D721Med (cell line): Measurements from ENCODE around the gene GNAT1.

Experiments used
- DNase-seq: peaks from one replicate; pipeline ENCODE4 v3.0.0; 2011; ENCODE audit warnings: low spot score; ENCODE audit not compliant: insufficient read length
- FAIRE-seq: peaks from 2 replicates; lab custom pipeline; 2011; peaks lifted over from hg19 to GRCh38; lab: Jason Lieb, UNC
- TF ChIP-seq, protein P1 (sequence below): IDR thresholded peaks from 2 replicates; pipeline ENCODE4 v1.5.1; 2012; ENCODE audit warnings: mild to moderate bottlenecking, control low read depth; ENCODE audit not compliant: insufficient read depth; ENCODE audit errors: missing control alignments

Gene GNAT1

DNA sequence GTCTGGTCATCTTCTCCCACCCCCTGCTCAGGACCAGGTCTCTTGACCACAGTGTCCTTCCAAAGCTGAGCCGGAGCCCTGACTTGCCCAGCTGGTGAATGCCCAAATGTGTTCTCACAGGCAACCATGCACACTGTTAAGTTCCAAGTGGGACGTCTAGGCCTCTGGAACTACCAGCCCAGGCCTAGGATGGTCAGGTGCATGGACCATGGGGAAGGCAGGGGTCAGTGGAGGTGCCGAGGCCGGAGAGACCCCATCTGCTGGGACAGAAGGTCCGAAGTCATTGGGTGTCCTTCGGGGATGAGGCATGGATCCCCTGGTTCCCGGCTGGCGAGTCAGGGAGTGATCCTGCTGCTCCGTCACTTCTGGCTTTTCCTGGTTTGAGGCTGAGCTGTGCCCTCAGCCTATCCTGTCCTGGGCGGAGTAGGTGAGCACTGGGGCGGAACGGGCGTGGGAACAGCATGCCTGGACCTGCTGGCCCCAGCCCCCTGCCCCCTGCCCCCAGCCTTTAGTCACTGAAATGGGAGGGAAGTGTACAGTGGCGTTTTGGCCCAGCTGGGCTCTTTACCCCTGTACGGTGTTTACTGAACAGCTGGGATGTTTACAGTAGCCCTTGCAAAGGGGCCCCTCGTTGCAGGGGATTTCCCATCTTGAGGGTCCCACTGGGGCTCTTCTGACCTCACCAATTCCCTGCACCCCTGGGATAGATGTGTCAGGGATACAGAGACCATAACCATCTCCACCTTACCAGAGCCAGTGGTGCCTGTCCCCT is 24.2 kb upstream of the GNAT1 start:
- no peak for DNase-seq
- no peak for FAIRE-seq
- TF ChIP-seq, protein P1, sequence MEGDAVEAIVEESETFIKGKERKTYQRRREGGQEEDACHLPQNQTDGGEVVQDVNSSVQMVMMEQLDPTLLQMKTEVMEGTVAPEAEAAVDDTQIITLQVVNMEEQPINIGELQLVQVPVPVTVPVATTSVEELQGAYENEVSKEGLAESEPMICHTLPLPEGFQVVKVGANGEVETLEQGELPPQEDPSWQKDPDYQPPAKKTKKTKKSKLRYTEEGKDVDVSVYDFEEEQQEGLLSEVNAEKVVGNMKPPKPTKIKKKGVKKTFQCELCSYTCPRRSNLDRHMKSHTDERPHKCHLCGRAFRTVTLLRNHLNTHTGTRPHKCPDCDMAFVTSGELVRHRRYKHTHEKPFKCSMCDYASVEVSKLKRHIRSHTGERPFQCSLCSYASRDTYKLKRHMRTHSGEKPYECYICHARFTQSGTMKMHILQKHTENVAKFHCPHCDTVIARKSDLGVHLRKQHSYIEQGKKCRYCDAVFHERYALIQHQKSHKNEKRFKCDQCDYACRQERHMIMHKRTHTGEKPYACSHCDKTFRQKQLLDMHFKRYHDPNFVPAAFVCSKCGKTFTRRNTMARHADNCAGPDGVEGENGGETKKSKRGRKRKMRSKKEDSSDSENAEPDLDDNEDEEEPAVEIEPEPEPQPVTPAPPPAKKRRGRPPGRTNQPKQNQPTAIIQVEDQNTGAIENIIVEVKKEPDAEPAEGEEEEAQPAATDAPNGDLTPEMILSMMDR = no peak

GRCh38 chr3:50167841-50168209 is 23.6 kb upstream of the GNAT1 start:
- TF ChIP-seq, protein P1 = no peak
- DNase-seq (no peak), FAIRE-seq (no peak)

DNA sequence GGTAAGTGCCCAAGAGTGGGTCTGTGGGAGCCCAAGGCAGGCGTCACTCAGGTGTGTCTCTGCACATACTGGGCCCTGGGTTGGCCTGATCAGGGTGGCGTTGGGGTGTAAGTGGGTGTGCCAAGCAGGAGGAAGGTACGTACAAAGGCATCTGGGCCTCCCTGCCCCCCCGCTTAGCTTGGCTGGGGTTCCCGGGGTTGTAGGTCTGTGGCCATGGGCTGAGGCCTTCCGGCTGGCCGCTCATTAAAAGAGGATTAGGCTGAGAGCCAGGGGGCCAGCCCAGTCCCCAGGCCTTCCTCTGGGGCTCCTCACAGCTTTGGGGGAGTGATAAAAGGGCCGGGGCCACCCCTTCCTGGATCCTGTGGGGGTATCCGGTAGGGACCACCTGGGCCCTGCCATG is 23.0 kb upstream of the GNAT1 start:
- TF ChIP-seq, protein P1 = no peak
- FAIRE-seq = no peak
- DNase-seq = no peak

DNA sequence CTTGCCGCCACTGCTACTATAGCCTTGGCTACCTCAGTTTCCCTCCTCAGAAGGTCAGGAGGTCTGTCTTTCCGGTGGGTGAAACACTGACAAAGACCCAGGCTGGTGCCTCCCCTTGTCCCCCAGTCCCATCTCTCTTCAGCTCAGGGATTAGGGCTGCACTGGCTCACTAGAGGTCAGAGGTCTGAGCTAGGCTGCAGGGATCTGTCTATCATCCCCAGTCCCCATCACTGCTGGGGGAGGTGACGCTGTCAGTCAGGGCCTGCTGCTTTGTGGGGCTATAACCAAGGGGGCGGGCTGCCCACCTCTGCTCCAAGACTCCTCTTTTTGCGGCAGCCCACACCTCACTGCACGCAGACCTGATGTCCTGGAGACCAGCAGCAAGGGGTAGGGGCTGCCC is 22.6 kb upstream of the GNAT1 start:
- TF ChIP-seq, protein P1 = no peak
- FAIRE-seq = no peak
- no peak for DNase-seq

DNA sequence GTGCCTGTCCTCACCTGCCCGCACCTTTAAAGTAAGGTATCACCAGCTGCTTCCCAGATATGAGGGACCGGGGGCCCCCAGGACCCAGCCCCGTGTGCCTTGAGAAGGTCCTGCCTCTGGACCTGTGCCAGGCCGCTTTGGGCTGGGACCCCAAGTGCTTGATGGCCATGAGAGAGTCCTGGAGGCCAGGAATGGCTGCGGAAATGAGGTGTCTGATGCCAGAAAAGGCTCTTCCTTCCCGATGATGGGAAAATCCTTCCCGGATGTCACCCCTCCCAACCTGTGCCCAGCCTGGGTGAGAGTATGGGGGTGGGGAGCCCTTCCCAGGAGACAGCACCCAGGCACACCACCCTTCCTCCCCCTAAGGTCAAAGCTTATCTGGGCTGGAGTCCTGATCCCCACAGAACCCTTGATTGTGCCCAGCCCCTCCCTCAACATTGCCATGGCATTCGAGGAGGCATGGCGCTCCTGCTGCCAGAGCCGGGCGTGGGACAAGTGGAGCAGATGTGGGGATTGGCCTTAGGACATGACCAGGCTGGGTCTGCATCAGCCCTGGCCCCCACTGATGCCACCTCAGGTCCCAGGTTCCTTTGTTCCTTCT is 22.1 kb upstream of the GNAT1 start:
- no peak for DNase-seq
- FAIRE-seq = no peak

GRCh38 chr3:50169858-50170257 is 21.6 kb upstream of the GNAT1 start:
- FAIRE-seq (no peak), DNase-seq (no peak)
- TF ChIP-seq, protein P1 = no peak

More for the DNA sequence above, 22.1 kb upstream of the GNAT1 start:
- TF ChIP-seq, protein P1 = no peak

- FAIRE-seq (no peak), DNase-seq (no peak)
- TF ChIP-seq, protein P1 = no peak
These were observed 20.7 kb upstream of the GNAT1 start for GRCh38 chr3:50170689-50171088.
